ENCODE results near the gene ANTXR1. TPM values are rescaled to one million over a fixed set of nuclear protein-coding genes. Genes with fewer than 3 reads are reported as not detected.

ANTXR1 gene
- total and polyA plus RNA-seq, 11 donors: 5.8 to 75.2 (median 23.3) TPM

DNA sequence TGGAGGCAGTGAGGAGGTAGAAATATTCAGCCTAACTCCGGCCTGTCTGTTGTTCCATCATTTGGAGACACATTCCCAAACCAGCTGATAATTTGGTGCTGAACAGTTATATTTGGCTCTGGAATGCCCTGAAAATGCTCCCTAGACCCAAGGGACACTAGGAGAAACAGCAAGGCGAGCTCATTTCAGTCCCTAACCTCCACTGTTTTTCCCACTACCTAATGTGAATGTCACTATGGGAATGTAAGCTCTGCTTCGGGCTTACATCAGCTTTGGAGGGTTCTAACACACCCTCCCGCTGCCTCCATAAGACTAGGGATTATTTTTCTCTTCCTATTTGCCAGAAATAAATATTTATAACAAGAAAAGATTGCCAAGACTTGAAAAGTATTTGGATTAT, 103.5 kb downstream of the ANTXR1 start:
- ATAC-seq (peak; percentile 33 to 79 (median 48)), DNase-seq (peak in 2 of 5 donors; percentile 24 to 25)
- H3K36me3 ChIP-seq: no peaks in the 10 kb centered on the region
- peaks cover 0 to 26% (median 2%) of the 10 kb centered on the region in 12 donors for H3K4me1 ChIP-seq
- H3K27ac ChIP-seq: peak overlapping the region in 7 of 12 donors; percentile 4 to 71 (median 59)
- 54 to 81% (median 69%) methylated on average over 4 of the region's 4 CpGs for WGBS, 4 donors
- TF ChIP-seq, protein P1, sequence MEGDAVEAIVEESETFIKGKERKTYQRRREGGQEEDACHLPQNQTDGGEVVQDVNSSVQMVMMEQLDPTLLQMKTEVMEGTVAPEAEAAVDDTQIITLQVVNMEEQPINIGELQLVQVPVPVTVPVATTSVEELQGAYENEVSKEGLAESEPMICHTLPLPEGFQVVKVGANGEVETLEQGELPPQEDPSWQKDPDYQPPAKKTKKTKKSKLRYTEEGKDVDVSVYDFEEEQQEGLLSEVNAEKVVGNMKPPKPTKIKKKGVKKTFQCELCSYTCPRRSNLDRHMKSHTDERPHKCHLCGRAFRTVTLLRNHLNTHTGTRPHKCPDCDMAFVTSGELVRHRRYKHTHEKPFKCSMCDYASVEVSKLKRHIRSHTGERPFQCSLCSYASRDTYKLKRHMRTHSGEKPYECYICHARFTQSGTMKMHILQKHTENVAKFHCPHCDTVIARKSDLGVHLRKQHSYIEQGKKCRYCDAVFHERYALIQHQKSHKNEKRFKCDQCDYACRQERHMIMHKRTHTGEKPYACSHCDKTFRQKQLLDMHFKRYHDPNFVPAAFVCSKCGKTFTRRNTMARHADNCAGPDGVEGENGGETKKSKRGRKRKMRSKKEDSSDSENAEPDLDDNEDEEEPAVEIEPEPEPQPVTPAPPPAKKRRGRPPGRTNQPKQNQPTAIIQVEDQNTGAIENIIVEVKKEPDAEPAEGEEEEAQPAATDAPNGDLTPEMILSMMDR (IDR thresholded peaks at IDR 0.05): no peak
- TF ChIP-seq POLR2A (IDR thresholded peaks at IDR 0.05): no peak
- intact Hi-C loops (cut with DNase I): no loop called here
- no peaks in the 10 kb centered on the region for H3K27me3 ChIP-seq
- H3K4me3 ChIP-seq: no peak overlapping the region
- no peaks in the 10 kb centered on the region for H3K9me3 ChIP-seq

DNA sequence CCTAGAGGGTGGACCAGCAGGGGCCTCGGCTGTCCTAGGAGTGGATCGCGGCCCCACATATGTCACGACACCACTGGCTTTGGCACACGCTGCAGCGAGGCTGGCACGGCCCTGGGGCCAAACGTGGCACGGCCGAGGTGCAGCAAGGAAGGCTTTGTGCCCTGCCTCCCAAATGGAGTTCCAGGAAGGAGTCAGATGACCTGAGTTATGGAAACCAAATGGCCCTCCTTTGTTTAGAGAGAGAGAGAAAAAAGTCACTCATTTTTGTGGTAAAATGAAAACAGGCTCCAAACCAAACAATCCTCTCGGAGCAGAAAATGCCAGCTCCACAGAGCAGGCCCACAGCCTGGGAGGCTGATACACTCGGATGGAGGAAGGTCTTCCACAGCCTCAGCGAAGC, 105.6 kb downstream of the ANTXR1 start:
- Histone ChIP-seq H3K36me3 (peaks cover 0 to 8% (median 0%) of the 10 kb centered on the region in 9 donors), H3K27ac (peak overlapping the region in 4 of 12 donors; percentile 26 to 58 (median 43)), H3K27me3 (no peaks in the 10 kb centered on the region), H3K4me3 (no peak overlapping the region), H3K4me1 (peaks cover 0 to 29% (median 8%) of the 10 kb centered on the region in 12 donors), H3K9me3 (no peaks in the 10 kb centered on the region)
- ATAC-seq (no peak), DNase-seq (no peak)
- intact Hi-C loops (cut with DNase I): no loop called here
- 91 to 95% (median 92%) methylated on average over 13 of the region's 13 CpGs for WGBS, 4 donors
- TF ChIP-seq POLR2A (IDR thresholded peaks at IDR 0.05): no peak
- TF ChIP-seq, protein P1 (IDR thresholded peaks at IDR 0.05): no peak

DNA sequence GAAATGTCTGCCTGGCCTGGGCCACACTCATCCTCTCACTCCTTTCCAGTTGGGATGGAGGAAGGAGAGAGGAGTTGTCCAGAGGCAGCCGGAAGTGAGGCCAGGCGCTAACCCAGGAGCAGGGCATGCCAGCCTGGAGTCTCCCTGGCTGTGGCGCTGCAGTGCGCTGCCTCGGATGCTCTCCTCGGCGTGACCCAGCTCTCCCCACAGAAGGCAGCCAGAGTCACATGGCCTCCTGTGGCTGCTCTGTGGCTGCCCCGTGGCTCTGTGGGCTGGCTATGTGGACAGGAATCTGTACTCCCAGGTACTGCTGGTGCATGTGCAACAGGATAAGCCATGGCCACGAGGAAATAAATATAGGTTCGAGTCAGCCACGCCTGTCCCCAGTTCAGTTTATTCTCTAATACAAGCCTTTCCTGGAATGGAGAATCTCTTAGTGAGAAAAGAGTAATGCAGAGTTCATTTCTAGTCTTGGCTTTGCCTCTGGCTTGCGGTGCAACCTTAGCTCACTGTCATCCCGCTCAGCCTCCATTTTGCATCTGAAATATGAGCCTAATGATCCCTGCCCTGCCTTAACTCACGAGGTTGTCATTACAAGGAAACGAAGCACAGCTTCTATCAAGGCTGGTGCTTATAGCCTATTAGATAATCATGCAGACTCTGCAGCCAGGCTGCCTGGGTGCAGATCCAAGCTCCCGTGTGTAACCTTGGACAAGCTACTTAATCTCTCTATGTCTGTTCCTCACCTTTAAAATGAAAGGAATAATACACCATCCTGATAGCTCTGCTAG, 106.3 kb downstream of the ANTXR1 start:
- TF ChIP-seq POLR2A (IDR thresholded peaks at IDR 0.05): no peak
- TF ChIP-seq, protein P1 (IDR thresholded peaks at IDR 0.05): no peak
- DNase-seq (no peak), ATAC-seq (peak in 1 of 4 donors; percentile 34)
- Histone ChIP-seq H3K27me3 (no peaks in the 10 kb centered on the region), H3K27ac (peak overlapping the region in 3 of 12 donors; percentile 24 to 53 (median 33)), H3K4me1 (peaks cover 0 to 29% (median 8%) of the 10 kb centered on the region in 12 donors), H3K4me3 (no peak overlapping the region), H3K36me3 (peaks cover 0 to 15% (median 0%) of the 10 kb centered on the region in 9 donors), H3K9me3 (no peaks in the 10 kb centered on the region)
- intact Hi-C loops (cut with DNase I): no loop called here
- 72 to 82% (median 77%) methylated on average over 15 to 16 of the region's 16 CpGs for WGBS, 4 donors

DNA sequence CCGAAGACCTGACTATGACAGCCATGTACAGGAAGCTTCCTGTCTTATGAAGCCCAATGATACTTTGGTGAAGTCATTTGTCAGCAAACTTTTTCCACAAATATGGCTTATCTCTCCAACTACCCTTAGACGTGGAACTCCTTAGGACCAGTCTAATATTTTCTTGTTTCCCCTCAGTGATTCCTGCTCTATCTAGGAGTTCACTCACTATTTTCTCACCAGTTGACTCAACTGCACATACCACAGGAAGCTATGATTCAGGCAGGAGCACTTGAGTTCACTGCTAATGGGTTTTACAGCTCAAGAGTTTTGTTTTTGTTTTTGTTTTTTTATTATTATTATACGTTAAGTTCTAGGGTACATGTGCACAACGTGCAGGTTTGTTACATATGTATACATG, 109.3 kb downstream of the ANTXR1 start:
- Histone ChIP-seq H3K27me3 (no peaks in the 10 kb centered on the region), H3K4me3 (no peak overlapping the region), H3K4me1 (peaks cover 0 to 25% (median 6%) of the 10 kb centered on the region in 12 donors), H3K9me3 (no peaks in the 10 kb centered on the region), H3K36me3 (peaks cover 0 to 43% (median 0%) of the 10 kb centered on the region in 9 donors), H3K27ac (no peak overlapping the region)
- TF ChIP-seq POLR2A (IDR thresholded peaks at IDR 0.05): no peak
- TF ChIP-seq, protein P1 (IDR thresholded peaks at IDR 0.05): no peak
- DNase-seq (no peak), ATAC-seq (no peak)
- WGBS, 4 donors: 56 to 72% (median 68%) methylated on average over 4 of the region's 4 CpGs
- intact Hi-C loops (cut with DNase I): no loop called here
